ENCODE data around the gene MFAP3. TPM values are rescaled to one million over a fixed set of nuclear protein-coding genes. Genes with fewer than 3 reads are reported as not detected.
"Not testable (repeated sequence)": the region's sequence is repeated elsewhere in the genome, so short reads cannot be mapped to it uniquely, and the experiment has no call there.

Gene MFAP3
- total RNA-seq (2014; rRNA removed; shearing (Covaris generic)), result 25.9 and 27.3 TPM in 2 replicates

DNA sequence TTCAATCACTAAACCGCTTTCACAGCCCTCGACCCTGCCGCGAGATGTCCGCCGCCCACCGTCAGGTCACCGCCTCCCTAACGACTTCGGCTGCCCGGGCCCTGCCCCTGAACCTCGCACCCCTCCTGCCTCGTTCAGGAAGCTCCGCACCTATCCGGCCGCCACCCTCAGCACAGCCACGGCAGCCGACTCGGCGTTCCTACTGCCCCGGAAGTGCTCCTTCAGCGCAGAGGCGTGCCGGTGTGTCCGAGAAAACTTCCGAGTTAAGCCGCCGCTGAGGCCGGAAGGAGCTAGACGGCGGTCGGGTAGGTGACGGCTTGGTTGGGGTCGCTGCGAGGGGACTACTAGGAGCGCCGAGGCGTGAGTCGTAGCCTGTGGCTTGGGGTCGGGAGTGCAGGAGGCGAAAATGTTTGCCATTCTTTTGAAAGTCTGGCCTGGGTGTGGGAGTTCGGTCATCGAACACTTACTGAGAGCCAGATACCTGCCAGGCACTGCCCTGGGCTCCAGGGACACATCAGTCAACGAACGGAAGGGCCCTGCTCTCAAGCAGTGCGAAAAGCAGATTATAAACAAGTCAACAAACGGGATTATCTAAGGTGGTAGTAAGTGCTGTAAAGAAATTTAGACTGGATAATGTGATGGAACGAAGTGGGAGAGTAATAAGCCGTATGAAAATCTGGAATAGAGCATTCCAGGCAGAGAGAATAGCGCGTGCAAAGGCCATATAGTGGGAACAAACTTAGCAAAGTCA is at the start of gene MFAP3, which contains the start of gene FAM114A2:
Gene MFAP3 (plus strand): TSS at position 261 of the 751 bp plus-strand sequence. CDS start 10,756 bp downstream, outside the sequence.
Gene FAM114A2 (minus strand): TSS at position 204 of the 751 bp plus-strand sequence. CDS start 3,957 bp downstream, outside the sequence.
- peak within 1 kb of the TSS; percentile 87 for H3K4me3 ChIP-seq (ENCODE audit: insufficient read depth, low read depth, low read length)
- DNase-seq, result peak; percentile 89
- no peaks in the 10 kb centered on the region for H3K36me3 ChIP-seq (replicated peaks; ENCODE audit: control insufficient read depth, insufficient read depth, low read length)
- H3K27me3 ChIP-seq (ENCODE audit: control insufficient read depth, insufficient read depth, low read length), result no peaks in the 10 kb centered on the region

DNA sequence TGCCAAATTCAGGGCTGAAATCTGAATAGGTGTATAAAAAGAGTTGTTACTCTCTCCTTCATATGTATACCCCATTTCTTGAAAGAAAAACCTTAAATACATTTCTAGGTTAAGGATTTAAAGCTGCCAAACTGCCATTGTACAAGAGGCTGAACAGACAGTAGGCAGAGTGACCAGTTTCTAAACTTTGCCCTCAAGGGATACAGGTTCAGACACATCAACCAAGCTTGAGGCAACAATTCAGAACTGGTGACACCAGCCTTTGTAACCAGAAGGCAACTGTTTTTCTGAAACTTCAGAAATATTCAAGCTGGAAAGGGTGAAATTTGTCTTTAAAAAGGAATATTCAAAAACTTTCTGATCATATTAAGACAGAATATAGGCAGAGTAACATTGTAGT is 47.6 kb upstream of the MFAP3 start:
- H3K36me3 ChIP-seq (replicated peaks; ENCODE audit: control insufficient read depth, insufficient read depth, low read length), result no peaks in the 10 kb centered on the region
- H3K4me3 ChIP-seq (ENCODE audit: insufficient read depth, low read depth, low read length), result no peak overlapping the region
- H3K27me3 ChIP-seq (ENCODE audit: control insufficient read depth, insufficient read depth, low read length), result no peaks in the 10 kb centered on the region
- no peak for DNase-seq

GRCh38 chr5:153998010-153998409 is 40.8 kb upstream of the MFAP3 start:
- no peaks in the 10 kb centered on the region for H3K36me3 ChIP-seq (replicated peaks; ENCODE audit: control insufficient read depth, insufficient read depth, low read length)
- no peak overlapping the region for H3K4me3 ChIP-seq (ENCODE audit: insufficient read depth, low read depth, low read length)
- no peaks in the 10 kb centered on the region for H3K27me3 ChIP-seq (ENCODE audit: control insufficient read depth, insufficient read depth, low read length)
- no peak for DNase-seq

DNA sequence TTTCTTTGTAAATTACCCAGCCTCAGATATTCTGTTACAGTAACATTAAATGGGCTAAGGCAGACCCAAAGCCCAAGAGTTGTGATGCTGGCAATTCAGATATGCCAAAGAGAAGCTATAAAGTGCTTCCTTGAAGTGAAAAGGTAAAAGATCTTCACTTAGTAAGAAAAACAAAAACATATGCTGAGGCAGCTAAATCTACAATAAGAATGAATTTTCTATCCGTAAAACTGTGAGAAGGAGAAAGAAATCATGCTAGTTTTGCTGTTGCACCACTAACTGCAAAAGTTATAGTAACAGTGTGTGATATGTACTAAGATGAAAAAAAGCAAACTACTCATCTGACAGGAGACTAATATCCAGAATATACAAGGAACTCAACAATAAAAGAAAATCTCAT is 40.0 kb upstream of the MFAP3 start:
- Histone ChIP-seq H3K27me3 (ENCODE audit: control insufficient read depth, insufficient read depth, low read length) (no peaks in the 10 kb centered on the region), H3K36me3 (replicated peaks; ENCODE audit: control insufficient read depth, insufficient read depth, low read length) (no peaks in the 10 kb centered on the region), H3K4me3 (ENCODE audit: insufficient read depth, low read depth, low read length) (no peak overlapping the region)
- DNase-seq, result no peak

- Histone ChIP-seq H3K4me3 (ENCODE audit: insufficient read depth, low read depth, low read length) (no peak overlapping the region), H3K27me3 (ENCODE audit: control insufficient read depth, insufficient read depth, low read length) (no peaks in the 10 kb centered on the region), H3K36me3 (replicated peaks; ENCODE audit: control insufficient read depth, insufficient read depth, low read length) (no peaks in the 10 kb centered on the region)
- DNase-seq, result no peak
Measured at GRCh38 chr5:153999995-154000394, 38.8 kb upstream of the MFAP3 start.

DNA sequence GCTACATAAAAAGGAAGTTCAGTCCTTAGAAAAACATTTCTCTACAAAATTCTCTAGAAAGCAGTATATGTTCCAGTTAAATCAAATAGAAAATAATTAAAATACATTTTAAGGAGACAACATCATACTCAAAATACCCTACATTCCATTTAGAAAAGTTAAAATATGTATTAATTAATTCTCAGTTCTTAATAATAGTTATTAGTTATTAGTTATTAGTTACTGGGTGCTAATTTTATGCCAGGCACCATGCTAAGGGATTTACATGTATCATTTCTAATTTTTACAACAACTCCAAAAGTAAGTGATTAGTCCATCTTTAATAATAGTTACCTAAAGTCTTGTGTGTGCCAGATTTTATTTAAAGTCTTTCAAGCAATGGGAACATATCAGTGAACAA is 38.1 kb upstream of the MFAP3 start:
- Histone ChIP-seq H3K27me3 (ENCODE audit: control insufficient read depth, insufficient read depth, low read length) (no peaks in the 10 kb centered on the region), H3K36me3 (replicated peaks; ENCODE audit: control insufficient read depth, insufficient read depth, low read length) (no peaks in the 10 kb centered on the region), H3K4me3 (ENCODE audit: insufficient read depth, low read depth, low read length) (no peak overlapping the region)
- no peak for DNase-seq

- DNase-seq, result no peak
- Histone ChIP-seq H3K4me3 (ENCODE audit: insufficient read depth, low read depth, low read length) (no peak overlapping the region), H3K27me3 (ENCODE audit: control insufficient read depth, insufficient read depth, low read length) (no peaks in the 10 kb centered on the region), H3K36me3 (replicated peaks; ENCODE audit: control insufficient read depth, insufficient read depth, low read length) (no peaks in the 10 kb centered on the region)
Measured at GRCh38 chr5:154002093-154002492, 36.7 kb upstream of the MFAP3 start.

DNA sequence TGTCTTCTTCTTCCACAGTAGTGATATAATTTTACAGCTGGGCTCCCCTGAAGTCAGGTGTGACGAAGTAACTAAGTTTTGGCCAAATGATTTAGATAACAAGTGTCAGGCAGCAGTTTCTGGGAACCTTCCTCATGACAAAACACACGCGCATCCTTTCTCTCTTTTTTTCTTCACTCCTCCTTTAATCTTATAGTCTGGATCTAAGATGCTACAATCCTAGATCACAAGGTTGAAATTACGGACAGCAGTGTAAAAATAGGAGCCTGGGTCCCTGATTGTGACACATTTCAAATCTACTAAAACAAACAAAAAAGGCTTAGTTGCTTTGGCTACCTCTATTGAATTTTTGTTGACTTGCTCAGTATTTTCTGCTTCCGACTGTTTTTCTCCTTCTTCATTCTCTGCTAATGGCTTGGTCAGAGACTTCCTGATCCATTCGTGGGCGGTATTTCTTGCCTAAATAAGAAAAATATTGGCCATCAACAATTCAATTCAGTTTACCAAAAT is 36.2 kb upstream of the MFAP3 start:
- Histone ChIP-seq H3K27me3 (ENCODE audit: control insufficient read depth, insufficient read depth, low read length) (no peaks in the 10 kb centered on the region), H3K4me3 (ENCODE audit: insufficient read depth, low read depth, low read length) (no peak overlapping the region), H3K36me3 (replicated peaks; ENCODE audit: control insufficient read depth, insufficient read depth, low read length) (no peaks in the 10 kb centered on the region)
- no peak for DNase-seq

DNA sequence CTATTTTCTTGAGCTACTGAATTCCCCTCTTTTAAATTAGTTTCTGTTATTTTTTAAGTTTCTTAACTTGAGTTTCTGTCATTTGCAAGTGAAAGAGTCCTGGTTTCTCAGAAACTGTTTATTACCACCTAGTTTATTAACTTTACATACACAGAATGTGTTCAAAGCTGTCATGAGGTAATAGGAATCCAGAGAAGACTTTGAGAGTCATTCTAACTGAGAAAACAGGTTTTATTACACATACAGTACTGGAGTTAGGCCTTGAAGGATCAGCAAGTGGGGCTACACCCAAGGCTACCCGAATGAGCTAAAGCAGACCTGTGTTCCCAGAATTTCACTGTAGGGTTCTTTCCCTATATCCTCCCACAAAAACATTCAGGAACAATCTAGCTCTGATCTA is 33.1 kb upstream of the MFAP3 start:
- no peak for DNase-seq
- no peaks in the 10 kb centered on the region for H3K27me3 ChIP-seq (ENCODE audit: control insufficient read depth, insufficient read depth, low read length)
- H3K4me3 ChIP-seq (ENCODE audit: insufficient read depth, low read depth, low read length), result no peak overlapping the region
- H3K36me3 ChIP-seq (replicated peaks; ENCODE audit: control insufficient read depth, insufficient read depth, low read length), result no peaks in the 10 kb centered on the region

- DNase-seq, result no peak
- Histone ChIP-seq H3K27me3 (ENCODE audit: control insufficient read depth, insufficient read depth, low read length) (no peaks in the 10 kb centered on the region), H3K36me3 (replicated peaks; ENCODE audit: control insufficient read depth, insufficient read depth, low read length) (no peaks in the 10 kb centered on the region; the same call in 1 of the 2 replicates), H3K4me3 (ENCODE audit: insufficient read depth, low read depth, low read length) (no peak overlapping the region)
Measured at GRCh38 chr5:154010660-154011059, 28.1 kb upstream of the MFAP3 start.

GRCh38 chr5:154015071-154015693 is 23.6 kb upstream of the MFAP3 start:
- H3K36me3 ChIP-seq (replicated peaks; ENCODE audit: control insufficient read depth, insufficient read depth, low read length), result no peaks in the 10 kb centered on the region; the same call in 1 of the 2 replicates
- H3K27me3 ChIP-seq (ENCODE audit: control insufficient read depth, insufficient read depth, low read length), result no peaks in the 10 kb centered on the region
- no peak overlapping the region for H3K4me3 ChIP-seq (ENCODE audit: insufficient read depth, low read depth, low read length)
- DNase-seq, result no peak

- DNase-seq; H3K36me3 ChIP-seq (replicated peaks; ENCODE audit: control insufficient read depth, insufficient read depth, low read length); H3K4me3 ChIP-seq (ENCODE audit: insufficient read depth, low read depth, low read length); H3K27me3 ChIP-seq (ENCODE audit: control insufficient read depth, insufficient read depth, low read length): not testable (repeated sequence)
Measured at GRCh38 chr5:154018919-154019318, 19.8 kb upstream of the MFAP3 start.

DNA sequence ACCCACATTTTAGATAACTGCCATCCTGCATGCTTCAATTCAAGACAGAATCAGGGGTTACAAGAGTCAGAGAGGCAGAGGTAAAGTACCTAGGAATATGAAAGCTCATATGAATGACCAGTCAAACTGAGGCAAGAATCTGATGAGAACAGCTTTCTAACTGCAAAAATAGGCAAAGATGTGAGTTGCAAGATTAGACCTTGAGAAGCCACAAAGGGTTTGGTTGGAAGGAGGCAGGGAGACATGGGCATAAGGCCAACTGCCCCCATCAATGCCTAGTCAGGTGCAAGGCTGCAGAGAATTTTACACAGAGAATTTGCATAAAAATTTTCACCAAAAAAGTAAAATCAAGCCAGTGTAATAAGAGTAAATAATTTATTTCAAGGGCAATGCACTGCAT is 12.8 kb upstream of the MFAP3 start:
- Histone ChIP-seq H3K36me3 (replicated peaks; ENCODE audit: control insufficient read depth, insufficient read depth, low read length) (no peaks in the 10 kb centered on the region), H3K4me3 (ENCODE audit: insufficient read depth, low read depth, low read length) (no peak overlapping the region), H3K27me3 (ENCODE audit: control insufficient read depth, insufficient read depth, low read length) (no peaks in the 10 kb centered on the region)
- no peak for DNase-seq

DNA sequence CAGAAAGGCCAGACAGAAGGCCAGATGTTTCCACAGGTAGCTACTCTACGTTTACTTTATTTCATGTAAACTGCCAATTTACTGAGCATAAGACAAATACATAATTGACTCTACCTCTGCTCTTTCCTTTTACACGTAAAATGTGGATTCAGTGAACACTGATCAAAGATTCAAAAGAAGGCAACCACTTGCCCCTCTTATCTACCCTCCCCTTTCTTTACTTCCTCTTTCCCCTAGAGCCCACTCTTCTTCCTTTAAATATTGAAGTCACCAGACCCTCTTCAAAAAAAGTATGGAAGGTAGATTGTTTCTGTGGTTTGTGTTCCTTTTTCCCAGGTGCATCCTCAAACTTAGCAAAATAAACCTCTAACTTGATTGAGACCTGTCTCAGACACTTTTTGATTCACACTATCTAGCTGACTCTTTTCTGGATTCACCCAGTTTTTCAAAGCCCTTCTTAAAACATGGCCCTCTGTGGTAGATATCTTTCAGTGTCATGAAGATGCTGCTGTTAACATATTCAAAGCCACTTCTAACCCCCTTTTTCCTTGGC is 6.8 kb upstream of the MFAP3 start:
- no peaks in the 10 kb centered on the region for H3K36me3 ChIP-seq (replicated peaks; ENCODE audit: control insufficient read depth, insufficient read depth, low read length)
- H3K27me3 ChIP-seq (ENCODE audit: control insufficient read depth, insufficient read depth, low read length), result no peaks in the 10 kb centered on the region
- no peak for DNase-seq
- no peak overlapping the region for H3K4me3 ChIP-seq (ENCODE audit: insufficient read depth, low read depth, low read length)

GRCh38 chr5:154034944-154035343 is 3.8 kb upstream of the MFAP3 start:
- H3K4me3 ChIP-seq (ENCODE audit: insufficient read depth, low read depth, low read length), result no peak overlapping the region
- no peak for DNase-seq
- no peaks in the 10 kb centered on the region for H3K27me3 ChIP-seq (ENCODE audit: control insufficient read depth, insufficient read depth, low read length)
- H3K36me3 ChIP-seq (replicated peaks; ENCODE audit: control insufficient read depth, insufficient read depth, low read length), result no peaks in the 10 kb centered on the region

Data from H7 (cell line).